NCI-H187 treated with DMSO at 0.1 percent for 48 hours (cell line): ENCODE data around the gene CAP1.
"Not testable (repeated sequence)": the region's sequence is repeated elsewhere in the genome, so short reads cannot be mapped to it uniquely, and the experiment has no call there.

Source experiments
- DNase-seq: peaks from one replicate; lab custom pipeline; 2025; lab: John Stamatoyannopoulos, UW

The CAP1 gene, protein sequence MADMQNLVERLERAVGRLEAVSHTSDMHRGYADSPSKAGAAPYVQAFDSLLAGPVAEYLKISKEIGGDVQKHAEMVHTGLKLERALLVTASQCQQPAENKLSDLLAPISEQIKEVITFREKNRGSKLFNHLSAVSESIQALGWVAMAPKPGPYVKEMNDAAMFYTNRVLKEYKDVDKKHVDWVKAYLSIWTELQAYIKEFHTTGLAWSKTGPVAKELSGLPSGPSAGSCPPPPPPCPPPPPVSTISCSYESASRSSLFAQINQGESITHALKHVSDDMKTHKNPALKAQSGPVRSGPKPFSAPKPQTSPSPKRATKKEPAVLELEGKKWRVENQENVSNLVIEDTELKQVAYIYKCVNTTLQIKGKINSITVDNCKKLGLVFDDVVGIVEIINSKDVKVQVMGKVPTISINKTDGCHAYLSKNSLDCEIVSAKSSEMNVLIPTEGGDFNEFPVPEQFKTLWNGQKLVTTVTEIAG

DNA sequence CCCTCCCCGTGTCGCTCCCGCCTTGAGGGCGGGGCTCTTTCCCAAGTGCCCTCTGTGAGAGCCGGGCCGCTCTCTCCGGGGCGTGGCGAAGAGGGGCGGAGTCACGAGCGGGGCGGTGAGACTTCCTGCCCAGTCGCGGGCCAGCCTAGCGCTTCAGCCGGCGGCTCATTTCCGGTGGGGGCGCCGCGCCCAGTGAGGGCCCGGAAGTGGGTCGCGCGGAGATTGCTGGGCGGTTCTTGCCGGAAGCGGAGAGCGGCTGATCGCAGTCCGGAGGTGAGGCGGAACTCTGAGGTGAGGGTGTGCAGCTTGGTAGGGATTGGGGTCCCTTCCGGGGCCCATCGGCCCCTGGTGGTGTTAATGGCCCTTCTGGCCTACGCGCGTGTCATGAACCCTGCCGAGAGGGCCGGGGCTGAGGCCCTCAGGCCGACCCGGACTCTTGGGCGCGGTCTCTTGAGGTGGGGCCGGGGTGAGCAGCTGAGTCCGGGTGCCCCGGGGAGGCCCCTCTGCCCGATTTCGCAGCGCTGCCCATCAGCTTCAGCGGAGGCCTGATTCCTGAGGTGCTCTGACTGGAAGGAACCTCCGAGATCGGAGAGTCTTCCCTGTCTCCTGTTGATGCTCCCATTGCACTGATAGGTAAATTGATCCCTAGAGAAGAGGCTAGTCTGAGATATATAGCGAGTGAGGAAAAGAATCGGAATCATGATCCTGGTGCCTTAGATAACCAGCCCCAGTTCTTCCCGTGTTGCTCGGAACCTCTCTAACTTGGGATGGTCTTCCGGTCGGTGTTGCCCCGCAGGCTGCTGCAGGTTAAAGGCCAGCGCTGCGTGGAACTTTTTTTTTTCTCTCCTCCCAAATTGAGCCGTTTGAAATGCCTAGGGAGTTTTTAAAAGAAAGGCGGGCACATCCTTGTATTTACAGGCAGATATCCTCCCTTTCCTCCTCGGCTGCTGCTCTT lies at the start of gene CAP1:
Gene CAP1 (plus strand): TSS at position 219 of the 955 bp plus-strand sequence. CDS start 18,618 bp downstream, outside the sequence.
- DNase-seq = peak; percentile 70

DNA sequence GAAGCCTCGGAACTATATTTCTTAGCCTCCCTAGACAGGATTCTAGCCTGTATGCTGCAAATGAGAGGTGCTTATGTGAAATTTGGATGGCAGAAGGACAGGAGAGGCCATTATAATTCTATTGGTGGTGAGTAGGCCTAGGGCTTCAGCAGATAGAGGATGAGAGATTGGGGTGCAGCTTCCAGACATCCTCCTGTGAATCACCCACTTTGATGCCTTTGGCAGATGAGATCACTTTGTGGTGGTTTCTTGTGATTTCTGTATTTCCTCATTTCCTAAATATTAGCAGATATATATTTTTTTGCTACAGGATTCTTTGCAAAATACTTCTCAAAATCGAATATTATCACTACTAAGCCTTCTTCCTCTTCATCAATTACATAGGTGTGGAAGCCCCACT lies 48.3 kb upstream of the CAP1 start:
- DNase-seq = no peak

DNA sequence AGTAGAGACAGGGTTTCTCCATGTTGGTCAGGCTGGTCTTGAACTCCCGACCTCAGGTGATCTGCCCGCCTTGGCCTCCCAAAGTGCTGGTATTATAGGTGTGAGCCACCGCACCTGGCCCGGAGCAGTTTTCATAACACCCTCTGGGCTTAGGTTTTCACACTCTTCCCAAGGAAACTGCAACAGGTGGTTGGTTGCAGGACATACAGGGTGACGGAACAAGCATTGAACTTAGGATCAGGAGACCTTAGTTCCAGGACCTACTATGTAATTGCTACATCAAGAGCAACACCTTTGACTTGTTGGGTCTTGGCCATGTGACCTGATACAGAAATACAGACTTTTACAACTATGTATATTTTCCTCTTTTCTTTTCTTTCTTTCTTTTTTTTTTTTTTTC lies 47.6 kb upstream of the CAP1 start:
- DNase-seq = no peak

DNA sequence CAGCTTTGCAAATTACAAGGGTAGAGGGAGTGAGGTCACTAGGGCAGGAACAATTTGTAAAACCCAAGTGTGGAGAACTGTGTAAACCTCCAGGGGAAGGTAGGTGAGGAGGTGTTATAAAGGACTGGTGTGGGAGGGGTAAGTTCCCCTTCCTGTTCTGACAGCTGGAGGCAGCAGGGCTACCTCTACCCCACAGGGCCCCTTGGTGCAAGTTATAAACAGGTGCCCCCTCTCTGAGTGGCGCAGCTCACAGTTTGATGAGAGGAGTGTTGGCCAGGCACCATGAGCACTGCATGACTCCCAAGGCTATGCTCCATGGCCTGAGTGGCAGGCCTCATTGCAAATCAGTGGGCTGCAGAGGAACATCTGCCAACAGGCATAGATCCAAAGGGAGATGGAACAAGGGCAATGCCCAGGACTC lies 44.5 kb upstream of the CAP1 start:
- no peak for DNase-seq

DNA sequence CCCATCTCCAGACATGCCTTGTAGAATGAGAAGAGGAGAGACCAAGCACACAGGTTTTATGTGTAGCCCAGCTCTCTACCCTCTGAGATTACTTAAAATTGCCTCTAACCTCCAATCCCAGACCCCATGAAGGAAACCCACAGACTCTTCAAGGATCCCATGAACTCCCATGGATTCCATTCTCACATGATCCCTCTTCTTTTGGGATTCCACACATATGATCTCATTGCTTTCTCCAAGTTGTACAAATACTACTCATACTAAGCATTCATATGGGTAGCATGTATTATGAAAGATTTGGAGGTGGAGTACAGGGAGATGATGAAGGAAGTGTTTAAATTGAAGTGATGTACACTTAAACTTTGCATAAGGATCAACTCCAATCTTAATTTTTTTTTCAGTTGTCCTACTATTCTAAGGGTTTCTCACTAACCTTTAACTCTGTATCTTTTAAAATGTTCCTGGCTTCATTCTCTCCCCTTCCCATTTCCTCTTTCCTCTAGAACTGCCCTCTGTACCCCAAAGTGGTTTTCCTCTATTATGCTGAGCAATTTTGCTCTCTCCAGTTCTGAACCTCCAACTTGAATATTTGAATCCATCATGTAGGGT lies 44.0 kb upstream of the CAP1 start:
- DNase-seq = no peak

DNA sequence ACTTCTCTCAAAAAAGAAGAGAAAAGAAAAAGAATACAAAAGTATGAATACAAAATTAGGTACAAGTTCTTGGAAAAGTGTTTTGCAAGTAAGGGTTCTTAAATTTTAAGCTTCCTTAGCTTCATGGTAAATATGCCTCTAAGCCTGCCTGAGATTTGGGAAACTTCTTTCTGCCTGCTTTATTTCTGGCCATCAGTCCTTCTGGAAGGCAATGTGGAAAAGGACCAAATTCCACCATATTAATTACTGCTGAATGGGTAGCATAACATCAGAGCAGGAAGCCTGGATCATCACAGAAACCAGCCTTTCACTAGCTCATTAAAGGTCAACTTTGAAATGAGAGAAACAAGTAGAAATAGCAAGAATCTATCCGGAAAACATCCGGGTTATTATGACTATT lies 39.1 kb upstream of the CAP1 start:
- no peak for DNase-seq

DNA sequence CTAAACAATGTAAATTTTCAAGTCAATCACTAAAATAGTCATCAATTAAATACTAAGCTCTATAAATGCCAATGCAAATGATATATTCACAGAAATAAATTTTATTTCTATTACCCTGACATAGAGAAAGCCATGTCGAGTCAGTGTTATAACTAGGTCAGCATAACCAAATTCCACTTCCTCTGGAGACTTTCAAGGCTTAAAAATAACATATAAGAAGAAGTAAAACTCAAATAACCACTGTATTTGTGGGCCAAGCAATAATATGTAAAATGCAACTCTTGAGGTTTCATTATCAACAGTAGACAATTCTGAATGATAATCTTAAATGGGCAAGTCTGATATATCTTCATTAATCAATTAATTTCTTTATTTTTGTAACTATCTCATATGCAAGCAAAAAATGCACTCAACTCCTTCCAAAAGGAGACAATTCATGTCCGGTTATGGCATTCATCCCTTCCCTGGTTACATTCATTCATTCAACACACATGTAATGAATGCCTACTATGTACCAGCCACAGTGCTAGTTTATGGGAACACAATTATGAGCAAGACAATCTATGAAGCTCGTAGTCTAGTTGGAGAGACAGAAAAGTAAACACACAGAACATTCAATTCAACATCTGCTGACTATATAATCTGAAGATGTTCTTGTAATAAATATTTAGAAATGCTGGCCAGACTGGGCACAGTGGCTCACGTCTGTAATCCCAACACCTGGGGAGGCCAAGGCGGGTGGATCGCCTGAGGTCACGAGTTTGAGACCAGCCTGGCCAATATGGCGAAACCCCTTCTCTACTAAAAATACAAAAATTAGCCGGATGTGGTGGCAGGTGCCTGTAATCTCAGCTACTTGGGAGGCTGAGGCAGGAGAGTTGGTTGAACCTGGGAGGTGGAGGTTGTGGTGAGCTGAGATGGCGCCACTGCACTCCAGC lies 37.1 kb upstream of the CAP1 start:
- no peak for DNase-seq

DNA sequence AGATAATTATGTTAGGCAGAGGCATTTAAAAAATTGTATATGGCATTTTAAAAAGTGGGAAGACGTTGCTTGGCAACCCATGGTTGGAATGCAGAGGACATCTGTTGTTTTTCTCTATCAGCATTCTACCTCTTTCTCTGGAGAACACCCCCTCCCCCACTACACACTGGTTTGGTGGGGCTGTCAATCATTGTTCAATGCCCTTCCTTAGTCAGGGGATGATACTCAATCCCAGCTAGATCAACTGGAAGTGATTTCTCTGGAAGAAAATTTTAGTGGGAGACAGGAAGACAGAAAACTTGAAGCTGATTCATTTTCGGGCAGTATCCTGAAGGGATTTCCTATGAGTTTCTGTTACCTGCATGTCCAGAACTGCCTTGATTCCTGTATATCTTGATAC lies 35.7 kb upstream of the CAP1 start:
- no peak for DNase-seq

DNA sequence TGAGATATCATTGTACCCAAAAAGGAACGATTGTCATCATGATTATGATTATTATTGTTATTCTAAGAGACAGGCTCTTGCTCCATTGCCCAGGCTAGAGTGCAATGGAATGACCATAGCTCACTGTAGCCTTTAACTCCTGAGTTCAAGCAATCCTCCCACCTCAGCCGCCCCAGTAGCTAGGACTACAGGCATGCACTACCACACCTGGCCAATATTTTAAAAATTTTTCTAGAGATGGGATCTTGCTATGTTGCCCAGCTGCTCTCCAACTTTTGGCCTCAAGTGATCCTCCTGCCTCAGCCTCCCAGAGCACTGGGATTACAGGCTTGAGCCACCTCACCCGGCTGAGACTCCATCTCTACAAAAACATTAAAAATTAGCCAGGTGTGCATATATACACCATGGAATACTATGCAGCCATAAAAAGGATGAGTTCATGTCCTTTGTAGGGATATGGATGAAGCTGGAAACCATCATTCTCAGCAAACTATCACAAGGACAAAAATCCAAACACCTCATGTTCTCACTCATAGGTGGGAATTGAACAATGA lies 33.0 kb upstream of the CAP1 start:
- DNase-seq = not testable (repeated sequence)

DNA sequence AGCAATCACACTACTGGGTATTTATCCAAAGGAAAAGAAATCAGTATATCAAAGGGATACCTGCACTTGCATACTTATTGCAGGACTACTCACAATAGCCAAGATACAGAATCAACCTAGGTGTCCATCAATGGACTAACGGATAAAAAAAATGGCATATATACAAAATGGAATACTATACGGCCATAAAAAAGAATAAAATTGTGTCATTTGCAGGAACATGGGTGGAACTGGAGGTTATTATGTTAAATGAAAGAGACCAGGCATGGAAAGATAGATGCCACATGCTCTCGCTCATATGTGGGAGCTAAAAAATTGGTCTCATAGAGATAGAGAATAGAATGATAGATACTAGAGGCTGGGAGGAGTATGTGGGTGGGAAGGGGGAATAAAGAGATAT lies 29.3 kb upstream of the CAP1 start:
- DNase-seq = no peak

DNA sequence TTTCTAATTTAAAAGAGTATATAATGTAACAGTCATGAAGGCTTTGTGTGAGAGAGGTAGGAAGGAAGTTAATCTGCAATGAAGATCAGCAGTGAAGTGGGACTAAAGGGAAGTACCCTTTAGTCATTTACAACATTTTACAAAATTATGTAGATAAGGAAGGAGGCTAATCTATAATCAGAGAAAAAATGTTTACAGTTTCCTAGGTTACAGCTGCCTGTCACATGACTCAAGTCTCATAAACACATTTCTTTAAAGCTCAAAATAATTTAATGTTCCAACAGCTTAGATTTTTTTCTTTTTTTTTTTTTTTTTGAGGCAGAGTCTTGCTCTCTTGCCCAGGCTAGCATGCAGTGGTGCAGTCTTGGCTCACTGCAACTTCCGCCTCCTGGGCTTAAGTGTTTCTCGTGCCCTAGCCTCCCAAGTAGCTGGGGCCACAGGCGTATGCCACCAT lies 26.2 kb upstream of the CAP1 start:
- no peak for DNase-seq

DNA sequence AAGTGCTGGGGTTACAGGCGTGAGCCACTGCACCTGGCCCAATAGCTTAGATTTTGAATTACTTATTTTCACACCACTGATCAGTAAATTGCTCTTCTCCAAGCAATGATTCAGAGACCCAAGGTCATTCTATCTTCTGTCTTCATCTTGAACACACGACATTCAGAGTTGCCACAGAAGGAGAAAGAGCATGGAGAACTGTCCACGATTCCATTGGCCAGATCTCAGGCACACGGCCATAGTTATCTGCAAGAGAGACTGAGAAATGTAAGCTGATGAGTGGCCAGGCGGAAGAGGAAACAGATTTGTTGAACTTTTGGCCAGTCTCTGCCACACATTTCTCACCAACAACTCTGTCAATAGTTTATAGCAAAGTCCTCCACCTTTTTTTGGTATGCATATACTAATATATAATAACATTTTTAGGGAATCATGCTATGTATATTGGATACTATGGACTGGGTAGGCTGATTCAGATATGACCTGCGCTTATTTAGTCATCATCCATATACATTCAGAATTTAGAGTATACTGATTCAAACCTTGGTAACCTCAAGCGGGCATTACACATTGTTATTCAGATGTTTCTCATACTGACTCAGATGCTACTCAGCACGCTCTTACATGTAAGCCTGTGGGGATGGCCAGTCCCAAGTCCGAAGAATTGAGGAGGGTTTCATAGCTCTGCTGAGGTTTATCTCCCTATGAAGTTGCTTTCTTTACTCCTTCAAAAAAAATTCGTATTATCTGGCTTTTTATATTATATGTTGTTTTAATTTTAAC lies 25.5 kb upstream of the CAP1 start:
- DNase-seq = no peak

DNA sequence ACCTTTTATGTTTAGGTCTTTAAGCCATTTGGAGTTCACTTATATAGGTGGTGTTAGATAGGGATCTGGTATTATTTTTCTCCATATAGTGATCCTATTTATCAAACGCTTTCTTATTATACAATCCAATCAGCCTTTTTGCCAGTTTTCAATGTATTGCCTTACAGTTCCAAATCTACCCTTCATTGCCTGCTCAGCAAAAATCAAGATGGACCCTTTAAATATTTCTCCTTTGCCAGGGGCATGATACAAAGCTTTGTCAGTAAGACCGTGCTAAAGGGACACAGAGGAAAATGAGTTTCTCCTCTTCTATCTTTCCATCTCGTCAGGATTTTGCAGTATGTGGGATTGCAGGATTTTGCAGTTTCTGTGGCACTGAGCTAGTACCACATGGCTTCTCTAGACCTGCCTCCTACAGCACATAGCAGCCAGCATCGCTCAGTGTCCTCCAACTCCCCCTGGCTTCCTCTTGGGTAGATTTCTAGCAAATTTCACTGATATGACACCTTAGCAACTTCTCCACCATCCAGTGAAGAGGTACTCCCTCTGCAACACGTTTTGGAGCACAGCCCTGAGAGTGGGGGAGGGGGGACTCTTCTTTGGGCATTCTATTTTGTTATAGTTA lies 22.5 kb upstream of the CAP1 start:
- DNase-seq = no peak

DNA sequence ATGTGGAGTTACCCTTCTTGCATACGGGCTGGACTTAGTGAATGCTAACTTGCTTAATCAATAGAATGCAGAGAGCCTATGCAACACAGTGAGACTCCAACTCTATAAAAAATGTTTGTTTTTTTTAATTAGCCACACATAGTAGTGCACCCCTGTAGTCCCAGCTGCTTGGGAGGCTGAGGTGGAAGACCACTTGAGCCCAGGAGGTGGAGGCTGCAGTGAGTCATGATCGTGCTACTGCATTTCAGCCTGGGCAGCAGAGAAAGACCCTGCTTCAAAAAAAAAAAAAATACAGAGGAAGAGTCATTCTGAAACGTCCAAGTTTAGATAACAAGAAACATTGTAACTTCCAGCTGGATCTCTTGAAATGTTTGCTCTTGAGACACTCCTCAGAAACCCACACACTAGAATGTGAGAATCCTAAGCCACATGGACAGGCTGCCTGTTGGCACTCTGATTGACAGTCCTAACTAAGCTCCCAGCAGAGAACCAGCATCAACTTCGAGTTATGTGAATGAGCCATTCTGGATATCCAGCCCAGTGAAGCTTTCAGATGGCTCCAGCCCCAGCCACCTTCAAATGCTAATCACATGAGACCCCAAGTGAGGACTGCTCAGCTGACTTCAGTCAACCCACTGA lies 20.0 kb upstream of the CAP1 start:
- DNase-seq = no peak

DNA sequence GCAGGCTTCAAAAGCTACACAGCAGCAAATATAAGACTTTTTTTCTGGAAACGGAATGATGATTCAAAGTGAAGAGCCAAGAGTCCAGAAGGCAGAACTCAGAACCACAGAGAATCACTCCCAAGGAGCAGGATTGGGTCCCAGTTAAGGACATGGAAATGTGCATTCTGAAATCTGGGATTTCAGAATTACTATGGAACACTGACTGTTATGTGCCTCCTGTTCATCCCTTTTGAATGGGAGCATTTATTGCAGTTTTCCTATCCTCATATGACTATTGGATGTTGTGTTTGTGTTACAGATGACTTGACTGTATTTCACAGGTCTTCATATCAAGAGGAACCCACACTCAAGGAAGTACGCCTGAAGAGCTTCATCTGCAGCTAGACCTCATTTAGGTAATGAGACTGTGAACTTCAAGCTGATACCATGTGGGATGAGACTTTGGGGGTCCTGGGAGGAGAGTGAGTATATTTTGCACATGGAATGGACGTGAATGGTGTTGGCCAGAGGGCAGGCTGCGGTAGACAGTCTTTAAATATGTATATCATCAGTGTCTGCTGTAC lies 17.1 kb upstream of the CAP1 start:
- no peak for DNase-seq

DNA sequence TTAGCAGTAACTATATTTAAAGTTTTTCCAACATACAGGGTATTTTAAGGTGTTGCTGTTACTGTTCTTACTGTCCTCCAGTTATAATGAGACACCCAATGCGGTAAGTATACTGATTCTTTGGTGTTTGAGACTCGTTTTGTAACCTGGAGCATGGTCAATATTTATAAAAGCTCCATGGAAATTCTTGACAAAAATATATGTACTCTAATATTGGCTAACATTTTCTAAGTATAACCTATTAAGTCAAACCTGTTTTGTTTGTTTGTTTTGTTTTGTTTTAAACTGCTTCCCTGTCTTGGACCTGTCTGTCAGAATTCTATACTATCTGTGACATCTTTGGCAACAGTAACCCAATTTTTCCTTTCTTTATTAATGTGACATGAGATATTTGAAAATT lies 15.9 kb upstream of the CAP1 start:
- DNase-seq = no peak

DNA sequence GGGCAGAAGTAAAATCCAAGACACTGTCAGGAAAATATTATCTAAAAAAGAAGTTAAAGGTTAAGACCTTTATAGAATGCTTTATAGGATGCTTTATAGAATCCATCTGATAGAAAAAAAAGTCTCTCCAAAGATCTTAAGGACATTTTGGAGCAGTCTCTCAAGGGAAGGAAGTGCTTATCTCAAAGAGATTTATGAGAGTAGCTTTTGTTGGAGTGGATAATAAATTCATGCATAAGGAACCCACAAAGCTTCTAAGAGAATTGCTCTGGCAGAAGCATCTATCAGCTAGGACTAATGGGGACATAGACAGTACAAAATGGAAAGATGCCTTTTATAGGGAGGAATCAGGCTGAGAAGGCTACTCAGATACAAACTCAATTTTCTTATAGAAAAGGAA lies 12.9 kb upstream of the CAP1 start:
- no peak for DNase-seq

DNA sequence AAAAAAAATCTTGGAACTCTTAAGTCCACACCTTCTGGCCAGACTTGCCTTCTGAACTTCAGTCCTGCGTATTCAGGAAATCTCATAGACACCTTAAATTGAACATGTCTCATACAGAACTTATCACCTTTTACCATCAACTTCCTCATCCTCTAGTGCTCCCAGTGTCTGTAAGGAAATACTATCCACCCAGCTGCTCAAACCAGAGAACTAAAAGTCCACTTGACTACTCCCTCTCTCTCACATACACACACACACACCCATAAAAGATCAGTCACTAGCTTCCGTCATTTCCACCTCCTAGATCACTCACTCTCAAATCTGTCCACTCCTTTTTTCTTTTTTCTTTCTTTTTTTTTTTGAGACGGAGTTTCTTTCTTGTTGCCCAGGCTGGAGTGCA lies 10.9 kb upstream of the CAP1 start:
- no peak for DNase-seq
